Germinal center (tissue), 1 donor: ENCODE data around the gene TBX6.
A peak's percentile ranks its signal among the peaks of the same experiment; 100 is the strongest.
"Not testable (repeated sequence)": the region's sequence is repeated elsewhere in the genome, so short reads cannot be mapped to it uniquely, and the experiment has no call there.

ENCODE experiments used
- DNase-seq: peaks from one replicate; pipeline ENCODE4 v3.0.0; 2012; ENCODE audit warnings: mixed read lengths, low spot score

TBX6 gene

GRCh38 chr16:30091474-30092372, at the start of gene TBX6:
Gene TBX6 (minus strand): TSS chr16:30091924. CDS start chr16:30091193, 731 bp downstream.
- peak; percentile 92 for DNase-seq

GRCh38 chr16:30139583-30140481, 48.1 kb upstream of the TBX6 start:
- no peak for DNase-seq

GRCh38 chr16:30137897-30138296, 46.2 kb upstream of the TBX6 start:
- no peak for DNase-seq

- DNase-seq, result no peak
Measured at GRCh38 chr16:30136971-30137605, 45.4 kb upstream of the TBX6 start.

GRCh38 chr16:30132591-30132990, 40.9 kb upstream of the TBX6 start:
- DNase-seq, result no peak

GRCh38 chr16:30131869-30132475, 40.2 kb upstream of the TBX6 start:
- DNase-seq, result no peak

GRCh38 chr16:30127993-30128392, 36.3 kb upstream of the TBX6 start:
- no peak for DNase-seq

GRCh38 chr16:30125690-30126089, 34.0 kb upstream of the TBX6 start:
- not testable (repeated sequence) for DNase-seq

- DNase-seq, result no peak
Measured at GRCh38 chr16:30124985-30125379, 33.3 kb upstream of the TBX6 start.

- DNase-seq, result no peak
Measured at GRCh38 chr16:30122604-30123160, 31.0 kb upstream of the TBX6 start.

GRCh38 chr16:30121741-30122571, 30.2 kb upstream of the TBX6 start:
- DNase-seq, result no peak

- DNase-seq, result no peak
Measured at GRCh38 chr16:30120340-30121105, 28.8 kb upstream of the TBX6 start.

- DNase-seq, result no peak
Measured at GRCh38 chr16:30119428-30119827, 27.7 kb upstream of the TBX6 start.

GRCh38 chr16:30117768-30118167, 26.0 kb upstream of the TBX6 start:
- no peak for DNase-seq

GRCh38 chr16:30116291-30117207, 24.8 kb upstream of the TBX6 start:
- DNase-seq, result no peak

- DNase-seq, result no peak
Measured at GRCh38 chr16:30115238-30115637, 23.5 kb upstream of the TBX6 start.

- DNase-seq, result not testable (repeated sequence)
Measured at GRCh38 chr16:30114833-30115232, 23.1 kb upstream of the TBX6 start.

GRCh38 chr16:30114411-30114810, 22.7 kb upstream of the TBX6 start:
- no peak for DNase-seq
